Measurements from ENCODE around the gene TRAPPC10.

The TRAPPC10 gene, protein sequence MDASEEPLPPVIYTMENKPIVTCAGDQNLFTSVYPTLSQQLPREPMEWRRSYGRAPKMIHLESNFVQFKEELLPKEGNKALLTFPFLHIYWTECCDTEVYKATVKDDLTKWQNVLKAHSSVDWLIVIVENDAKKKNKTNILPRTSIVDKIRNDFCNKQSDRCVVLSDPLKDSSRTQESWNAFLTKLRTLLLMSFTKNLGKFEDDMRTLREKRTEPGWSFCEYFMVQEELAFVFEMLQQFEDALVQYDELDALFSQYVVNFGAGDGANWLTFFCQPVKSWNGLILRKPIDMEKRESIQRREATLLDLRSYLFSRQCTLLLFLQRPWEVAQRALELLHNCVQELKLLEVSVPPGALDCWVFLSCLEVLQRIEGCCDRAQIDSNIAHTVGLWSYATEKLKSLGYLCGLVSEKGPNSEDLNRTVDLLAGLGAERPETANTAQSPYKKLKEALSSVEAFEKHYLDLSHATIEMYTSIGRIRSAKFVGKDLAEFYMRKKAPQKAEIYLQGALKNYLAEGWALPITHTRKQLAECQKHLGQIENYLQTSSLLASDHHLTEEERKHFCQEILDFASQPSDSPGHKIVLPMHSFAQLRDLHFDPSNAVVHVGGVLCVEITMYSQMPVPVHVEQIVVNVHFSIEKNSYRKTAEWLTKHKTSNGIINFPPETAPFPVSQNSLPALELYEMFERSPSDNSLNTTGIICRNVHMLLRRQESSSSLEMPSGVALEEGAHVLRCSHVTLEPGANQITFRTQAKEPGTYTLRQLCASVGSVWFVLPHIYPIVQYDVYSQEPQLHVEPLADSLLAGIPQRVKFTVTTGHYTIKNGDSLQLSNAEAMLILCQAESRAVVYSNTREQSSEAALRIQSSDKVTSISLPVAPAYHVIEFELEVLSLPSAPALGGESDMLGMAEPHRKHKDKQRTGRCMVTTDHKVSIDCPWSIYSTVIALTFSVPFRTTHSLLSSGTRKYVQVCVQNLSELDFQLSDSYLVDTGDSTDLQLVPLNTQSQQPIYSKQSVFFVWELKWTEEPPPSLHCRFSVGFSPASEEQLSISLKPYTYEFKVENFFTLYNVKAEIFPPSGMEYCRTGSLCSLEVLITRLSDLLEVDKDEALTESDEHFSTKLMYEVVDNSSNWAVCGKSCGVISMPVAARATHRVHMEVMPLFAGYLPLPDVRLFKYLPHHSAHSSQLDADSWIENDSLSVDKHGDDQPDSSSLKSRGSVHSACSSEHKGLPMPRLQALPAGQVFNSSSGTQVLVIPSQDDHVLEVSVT

DNA sequence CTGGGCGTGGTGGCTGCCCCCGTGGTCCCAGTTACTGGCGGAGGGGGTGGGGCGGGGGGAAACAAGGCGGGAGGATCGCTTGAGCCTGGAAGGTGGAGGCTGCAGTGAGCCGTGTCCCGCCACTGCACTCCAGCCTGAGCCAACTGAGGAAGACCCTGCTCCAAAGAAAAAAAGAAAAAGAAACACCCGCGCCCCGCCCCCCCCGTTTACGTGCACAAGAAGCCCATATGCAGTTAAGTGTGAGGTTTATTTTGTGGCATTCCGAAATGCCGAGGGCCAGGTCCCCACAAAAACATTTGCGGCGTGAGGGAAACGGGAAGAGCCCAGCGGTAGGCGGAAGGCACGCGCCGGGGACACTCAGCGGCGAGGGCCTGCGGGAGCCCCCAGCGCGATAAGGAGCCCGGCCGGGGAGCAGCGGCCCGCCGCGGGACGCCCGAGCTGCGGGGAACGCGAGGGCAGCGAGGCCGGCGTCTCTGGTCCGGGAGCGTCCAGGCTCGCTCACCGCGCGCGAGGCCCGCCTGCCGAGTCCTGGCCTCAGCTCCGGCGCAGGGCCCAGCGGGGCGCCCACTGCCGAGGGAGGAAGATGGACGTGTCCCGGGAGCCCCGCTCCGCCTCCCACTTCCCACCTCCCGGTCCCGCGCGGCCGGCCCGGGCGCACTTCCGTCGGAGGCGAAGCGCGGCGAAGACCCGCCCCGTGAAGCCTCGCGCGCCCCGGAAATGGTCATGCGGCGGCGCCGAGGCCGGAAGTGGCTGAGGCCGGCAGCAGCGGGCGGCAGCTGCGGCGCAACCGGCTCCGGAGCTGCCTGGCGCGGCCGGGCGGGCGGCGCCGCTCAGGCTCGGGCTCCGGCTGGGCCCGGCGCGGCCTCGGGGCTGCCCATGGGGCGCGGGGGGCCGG is at the start of gene TRAPPC10:
Gene TRAPPC10, plus strand, starts transcription at position 731 of the 895 bp plus-strand sequence. CDS start 185 bp downstream, outside the sequence.
- no peak for TF ChIP-seq EP300 (IDR thresholded peaks at IDR 0.05; ENCODE audit: borderline replicate concordance)
- peak; percentile 83 for TF ChIP-seq CREB1 (IDR thresholded peaks at IDR 0.05; ENCODE audit: low read depth)
- TF ChIP-seq YY1 (IDR thresholded peaks at IDR 0.05; ENCODE audit: low read depth) = peak; percentile 50; the same call in 1 of the 2 replicates
- TF ChIP-seq, protein P1, sequence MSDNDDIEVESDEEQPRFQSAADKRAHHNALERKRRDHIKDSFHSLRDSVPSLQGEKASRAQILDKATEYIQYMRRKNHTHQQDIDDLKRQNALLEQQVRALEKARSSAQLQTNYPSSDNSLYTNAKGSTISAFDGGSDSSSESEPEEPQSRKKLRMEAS (IDR thresholded peaks at IDR 0.05) = peak; percentile 79; the same call in 1 of the 2 replicates
- TF ChIP-seq NFIC (IDR thresholded peaks at IDR 0.05) = no peak; the same call in 1 of the 2 replicates
- TF ChIP-seq TCF12 (IDR thresholded peaks at IDR 0.05; ENCODE audit: low read depth) = peak; percentile 36; the same call in 1 of the 2 replicates
- TF ChIP-seq TAF1 (IDR thresholded peaks at IDR 0.05; ENCODE audit: low read depth) = peak; percentile 60; the same call in 1 of the 2 replicates
- TF ChIP-seq TEAD4 (IDR thresholded peaks at IDR 0.05) = no peak; the same call in 1 of the 2 replicates
- no peak for TF ChIP-seq CEBPB (IDR thresholded peaks at IDR 0.05)
- TF ChIP-seq EGR1 (IDR thresholded peaks at IDR 0.05) = 0 out of 2 replicates have a peak, but pooled peaks have one; percentile 15
- no peak for TF ChIP-seq RAD21 (IDR thresholded peaks at IDR 0.05; ENCODE audit: low read depth)
- no peak for TF ChIP-seq FOXM1 (IDR thresholded peaks at IDR 0.05; ENCODE audit: borderline replicate concordance, low read depth)
- no peak for TF ChIP-seq ZBTB7A (IDR thresholded peaks at IDR 0.05; ENCODE audit: low read depth)
- TF ChIP-seq, protein P2, sequence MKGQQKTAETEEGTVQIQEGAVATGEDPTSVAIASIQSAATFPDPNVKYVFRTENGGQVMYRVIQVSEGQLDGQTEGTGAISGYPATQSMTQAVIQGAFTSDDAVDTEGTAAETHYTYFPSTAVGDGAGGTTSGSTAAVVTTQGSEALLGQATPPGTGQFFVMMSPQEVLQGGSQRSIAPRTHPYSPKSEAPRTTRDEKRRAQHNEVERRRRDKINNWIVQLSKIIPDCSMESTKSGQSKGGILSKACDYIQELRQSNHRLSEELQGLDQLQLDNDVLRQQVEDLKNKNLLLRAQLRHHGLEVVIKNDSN (IDR thresholded peaks at IDR 0.05) = 0 out of 2 replicates have a peak, but pooled peaks have one; percentile 35
- TF ChIP-seq, protein P3, sequence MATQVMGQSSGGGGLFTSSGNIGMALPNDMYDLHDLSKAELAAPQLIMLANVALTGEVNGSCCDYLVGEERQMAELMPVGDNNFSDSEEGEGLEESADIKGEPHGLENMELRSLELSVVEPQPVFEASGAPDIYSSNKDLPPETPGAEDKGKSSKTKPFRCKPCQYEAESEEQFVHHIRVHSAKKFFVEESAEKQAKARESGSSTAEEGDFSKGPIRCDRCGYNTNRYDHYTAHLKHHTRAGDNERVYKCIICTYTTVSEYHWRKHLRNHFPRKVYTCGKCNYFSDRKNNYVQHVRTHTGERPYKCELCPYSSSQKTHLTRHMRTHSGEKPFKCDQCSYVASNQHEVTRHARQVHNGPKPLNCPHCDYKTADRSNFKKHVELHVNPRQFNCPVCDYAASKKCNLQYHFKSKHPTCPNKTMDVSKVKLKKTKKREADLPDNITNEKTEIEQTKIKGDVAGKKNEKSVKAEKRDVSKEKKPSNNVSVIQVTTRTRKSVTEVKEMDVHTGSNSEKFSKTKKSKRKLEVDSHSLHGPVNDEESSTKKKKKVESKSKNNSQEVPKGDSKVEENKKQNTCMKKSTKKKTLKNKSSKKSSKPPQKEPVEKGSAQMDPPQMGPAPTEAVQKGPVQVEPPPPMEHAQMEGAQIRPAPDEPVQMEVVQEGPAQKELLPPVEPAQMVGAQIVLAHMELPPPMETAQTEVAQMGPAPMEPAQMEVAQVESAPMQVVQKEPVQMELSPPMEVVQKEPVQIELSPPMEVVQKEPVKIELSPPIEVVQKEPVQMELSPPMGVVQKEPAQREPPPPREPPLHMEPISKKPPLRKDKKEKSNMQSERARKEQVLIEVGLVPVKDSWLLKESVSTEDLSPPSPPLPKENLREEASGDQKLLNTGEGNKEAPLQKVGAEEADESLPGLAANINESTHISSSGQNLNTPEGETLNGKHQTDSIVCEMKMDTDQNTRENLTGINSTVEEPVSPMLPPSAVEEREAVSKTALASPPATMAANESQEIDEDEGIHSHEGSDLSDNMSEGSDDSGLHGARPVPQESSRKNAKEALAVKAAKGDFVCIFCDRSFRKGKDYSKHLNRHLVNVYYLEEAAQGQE (IDR thresholded peaks at IDR 0.05; ENCODE audit: low read depth) = no peak; the same call in 1 of the 2 replicates

DNA sequence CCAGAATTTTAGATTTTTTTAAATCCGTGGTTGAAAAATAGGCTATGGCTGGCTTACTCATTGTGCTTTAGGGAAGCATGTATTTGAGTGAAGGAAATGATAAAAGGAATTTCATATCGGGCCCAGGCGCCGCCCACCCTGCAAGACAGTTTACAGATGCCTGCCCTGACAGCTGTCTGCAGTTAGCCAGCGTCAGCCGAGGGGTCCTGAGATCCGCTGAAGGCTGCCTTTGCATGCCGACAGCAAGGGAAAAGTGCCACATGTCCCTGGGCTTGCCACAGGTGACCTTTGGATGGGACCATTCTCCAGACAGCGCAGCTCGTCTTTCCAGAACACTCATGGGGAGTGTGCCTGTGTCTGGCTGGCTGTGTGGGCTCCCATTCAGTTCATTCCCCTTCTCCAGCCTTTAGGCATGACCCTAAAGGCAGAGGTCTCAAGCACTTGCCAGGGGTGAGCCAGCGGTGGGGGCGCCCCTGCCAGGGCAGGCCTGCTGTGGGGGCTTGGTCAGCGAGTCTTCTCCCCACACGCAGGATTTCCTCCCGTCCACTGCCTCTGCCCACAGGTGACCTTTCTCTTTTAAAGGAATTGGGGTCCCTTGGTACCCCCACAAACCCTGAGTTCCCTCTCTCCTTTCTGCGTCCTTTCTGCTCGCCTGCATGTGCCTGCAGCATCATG is 46.1 kb upstream of the TRAPPC10 start:
- TF ChIP-seq, protein P2 (IDR thresholded peaks at IDR 0.05) = no peak
- TF ChIP-seq ZBTB7A (IDR thresholded peaks at IDR 0.05; ENCODE audit: low read depth) (no peak), CREB1 (IDR thresholded peaks at IDR 0.05; ENCODE audit: low read depth) (no peak), YY1 (IDR thresholded peaks at IDR 0.05; ENCODE audit: low read depth) (no peak), NFIC (IDR thresholded peaks at IDR 0.05) (no peak), EP300 (IDR thresholded peaks at IDR 0.05; ENCODE audit: borderline replicate concordance) (no peak), FOXM1 (IDR thresholded peaks at IDR 0.05; ENCODE audit: borderline replicate concordance, low read depth) (no peak), CEBPB (IDR thresholded peaks at IDR 0.05) (no peak), TAF1 (IDR thresholded peaks at IDR 0.05; ENCODE audit: low read depth) (no peak), TEAD4 (IDR thresholded peaks at IDR 0.05) (no peak)
- TF ChIP-seq, protein P3 (IDR thresholded peaks at IDR 0.05; ENCODE audit: low read depth) = no peak

DNA sequence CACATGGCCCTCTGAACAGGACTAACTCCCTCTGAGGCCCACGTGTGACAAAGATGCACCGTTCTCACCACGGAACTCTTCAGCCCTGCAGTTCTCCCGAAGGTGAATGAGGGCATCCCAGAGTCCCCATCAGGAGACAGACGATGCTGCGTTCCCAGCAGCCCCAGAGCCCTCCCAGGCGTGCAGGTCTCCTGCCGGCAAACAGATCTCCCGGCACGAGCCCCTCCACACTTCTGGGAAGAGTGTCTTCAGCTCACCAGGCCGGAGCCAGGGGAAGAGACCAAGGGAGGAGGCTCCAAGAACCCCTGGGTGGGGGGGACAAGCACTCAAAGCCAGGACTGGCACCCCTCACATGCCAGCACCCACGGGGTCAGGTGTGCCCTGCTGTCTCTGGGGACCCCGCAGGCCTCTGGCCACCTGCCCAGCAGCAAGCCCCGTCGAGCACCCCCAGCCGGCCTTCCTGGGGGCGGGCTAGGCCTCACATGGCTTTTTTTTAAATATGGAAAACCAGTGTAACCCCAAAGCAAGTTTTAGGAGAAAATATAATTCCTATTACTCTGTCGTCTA is 45.1 kb upstream of the TRAPPC10 start:
- TF ChIP-seq, protein P3 (IDR thresholded peaks at IDR 0.05; ENCODE audit: low read depth) = no peak
- TF ChIP-seq, protein P2 (IDR thresholded peaks at IDR 0.05) = no peak
- TF ChIP-seq YY1 (IDR thresholded peaks at IDR 0.05; ENCODE audit: low read depth) (no peak), ZBTB7A (IDR thresholded peaks at IDR 0.05; ENCODE audit: low read depth) (no peak), CEBPB (IDR thresholded peaks at IDR 0.05) (no peak), FOXM1 (IDR thresholded peaks at IDR 0.05; ENCODE audit: borderline replicate concordance, low read depth) (no peak), EP300 (IDR thresholded peaks at IDR 0.05; ENCODE audit: borderline replicate concordance) (no peak), RAD21 (IDR thresholded peaks at IDR 0.05; ENCODE audit: low read depth) (no peak), EGR1 (IDR thresholded peaks at IDR 0.05) (no peak), NFIC (IDR thresholded peaks at IDR 0.05) (no peak), TAF1 (IDR thresholded peaks at IDR 0.05; ENCODE audit: low read depth) (no peak), TCF12 (IDR thresholded peaks at IDR 0.05; ENCODE audit: low read depth) (no peak), CREB1 (IDR thresholded peaks at IDR 0.05; ENCODE audit: low read depth) (no peak), TEAD4 (IDR thresholded peaks at IDR 0.05) (no peak)
- TF ChIP-seq, protein P1 (IDR thresholded peaks at IDR 0.05) = no peak

Measured in Ishikawa (cell line).